CD4-positive, CD25-positive, alpha-beta regulatory T cell (primary cell): ENCODE data around the gene AAK1. TPM values are rescaled to one million over a fixed set of nuclear protein-coding genes. Genes with fewer than 3 reads are reported as not detected.
"Not testable (repeated sequence)": the region's sequence is repeated elsewhere in the genome, so short reads cannot be mapped to it uniquely, and the experiment has no call there.

Source experiments
- ATAC-seq, 2 donors: fragments of 150-1000 bp; cut with Tn5 transposase; one replicate each; pipeline ENCODE4 v1.10.0; 2021; ENCODE audit warnings: low read depth in 2 of 2, moderate number of reproducible peaks in 2 of 2, moderate library complexity in 1 of 2
- DNase-seq, 3 donors: peaks; one replicate each; pipeline versions ENCODE4 v3.0.0 to v3.0.0-alpha.2; 2012 to 2022; ENCODE audit warnings: mixed read lengths in 1 of 3
- H3K27ac ChIP-seq: one replicate; pipeline ENCODE4 v1.7.0; 2013; ENCODE audit warnings: mild to moderate bottlenecking, low read length; ENCODE audit not compliant: insufficient read depth, poor library complexity, severe bottlenecking
- H3K27me3 ChIP-seq: one replicate; pipeline ENCODE4 v1.7.0; 2013; ENCODE audit warnings: low read length; ENCODE audit not compliant: control insufficient read depth, insufficient read depth
- H3K36me3 ChIP-seq: one replicate; pipeline ENCODE4 v1.7.0; 2013; ENCODE audit warnings: mild to moderate bottlenecking, low read length, moderate library complexity; ENCODE audit not compliant: control insufficient read depth, insufficient read depth
- H3K4me1 ChIP-seq: 2 replicates; pipeline ENCODE4 v1.7.0; 2013; ENCODE audit warnings: mild to moderate bottlenecking, low read length; ENCODE audit not compliant: insufficient read depth, control insufficient read depth, poor library complexity, severe bottlenecking
- H3K4me3 ChIP-seq: one replicate; pipeline ENCODE4 v1.7.0; 2013; ENCODE audit warnings: low read depth, mild to moderate bottlenecking, low read length, moderate library complexity
- H3K9me3 ChIP-seq, 2 experiments: 1 replicate in 1 of 2; 2 replicates in 1 of 2; pipeline ENCODE4 v1.7.0; 2013; ENCODE audit warnings: low read length in 2 of 2, mild to moderate bottlenecking in 1 of 2, moderate library complexity in 1 of 2; ENCODE audit not compliant: control insufficient read depth in 2 of 2
- H3K27ac Mint-ChIP-seq, 3 donors: one replicate each; pipeline ENCODE4 v1.8.0; 2020 to 2022; ENCODE audit warnings: mild to moderate bottlenecking in 3 of 3, mixed read lengths in 3 of 3, moderate library complexity in 2 of 3
- H3K27me3 Mint-ChIP-seq: one replicate; pipeline ENCODE4 v1.8.0; 2022; ENCODE audit warnings: mild to moderate bottlenecking, mixed read lengths
- H3K36me3 Mint-ChIP-seq: one replicate; pipeline ENCODE4 v1.8.0; 2020; ENCODE audit warnings: mixed read lengths
- H3K4me1 Mint-ChIP-seq, 4 donors: one replicate each; pipeline ENCODE4 v1.8.0; 2020 to 2022; ENCODE audit warnings: mixed read lengths in 4 of 4, mild to moderate bottlenecking in 1 of 4
- H3K4me3 Mint-ChIP-seq, 4 donors: one replicate each; pipeline ENCODE4 v1.8.0; 2020 to 2022; ENCODE audit warnings: mild to moderate bottlenecking in 4 of 4, mixed read lengths in 4 of 4, moderate library complexity in 3 of 4
- H3K9me3 Mint-ChIP-seq, 7 donors: one replicate each; pipeline ENCODE4 v1.8.0; 2020 to 2022; ENCODE audit warnings: mixed read lengths in 7 of 7, mild to moderate bottlenecking in 3 of 7, moderate library complexity in 2 of 7
- polyA plus RNA-seq, 4 donors: library from polyadenylated mRNA; unstranded; fragments of 300-500 nt; fragmentation: Illumina TruSeq; gene quantifications; one replicate each; pipeline ENCODE4 v1.2.3, GENCODE V29; 2021
- total RNA-seq: library from RNA; stranded (reverse); gene quantifications from one replicate; pipeline ENCODE4 v1.2.3, GENCODE V29; 2022

The AAK1 gene
- total and polyA plus RNA-seq, 5 donors from 2014 or later, result 70.7 to 258 (median 73.7) TPM

DNA sequence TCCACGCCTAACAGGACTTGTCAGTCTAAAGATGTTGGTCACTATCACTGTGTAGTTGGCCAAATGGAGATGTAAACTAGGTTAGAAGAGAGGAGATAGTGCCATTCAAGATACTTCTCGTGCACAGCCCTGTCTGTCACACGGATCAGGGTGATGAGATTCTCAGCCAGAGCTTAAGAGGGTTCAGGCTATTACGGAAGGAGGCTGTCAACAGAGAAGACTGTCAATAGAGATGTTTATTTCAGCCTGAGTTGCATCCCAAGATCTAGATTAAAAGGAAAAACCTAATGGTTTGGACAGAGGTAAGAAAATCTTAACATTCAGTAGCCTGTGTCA lies 83.4 kb downstream of the AAK1 start:
- no peaks in the 10 kb centered on the region for H3K9me3 Mint-ChIP-seq
- no peak for ATAC-seq
- H3K27me3 ChIP-seq, result no peaks in the 10 kb centered on the region
- peak overlapping the region in 2 of 3 donors; percentile 18 to 62 for H3K27ac Mint-ChIP-seq
- peaks cover 61% of the 10 kb centered on the region for H3K4me1 ChIP-seq
- peaks cover 49 to 95% (median 60%) of the 10 kb centered on the region in 4 donors for H3K4me1 Mint-ChIP-seq
- H3K27ac ChIP-seq, result peak overlapping the region; percentile 24
- DNase-seq, result no peak
- no peaks in the 10 kb centered on the region for H3K27me3 Mint-ChIP-seq
- H3K36me3 Mint-ChIP-seq, result peaks cover 13% of the 10 kb centered on the region
- no peaks in the 10 kb centered on the region for H3K9me3 ChIP-seq
- H3K36me3 ChIP-seq, result peaks cover 4% of the 10 kb centered on the region
- H3K4me3 ChIP-seq, result no peak overlapping the region
- H3K4me3 Mint-ChIP-seq, result peak overlapping the region in 2 of 4 donors; percentile 22 to 52

GRCh38 chr2:69559442-69560146 lies 83.9 kb downstream of the AAK1 start:
- H3K9me3 ChIP-seq, result no peaks in the 10 kb centered on the region
- H3K4me1 ChIP-seq, result peaks cover 61% of the 10 kb centered on the region
- DNase-seq, result peak in 1 of 3 donors; percentile 57
- peaks cover 49 to 95% (median 60%) of the 10 kb centered on the region in 4 donors for H3K4me1 Mint-ChIP-seq
- H3K27me3 Mint-ChIP-seq, result no peaks in the 10 kb centered on the region
- no peaks in the 10 kb centered on the region for H3K27me3 ChIP-seq
- peak; percentile 35 to 54 for ATAC-seq
- H3K27ac ChIP-seq, result no peak overlapping the region
- H3K4me3 Mint-ChIP-seq, result peak overlapping the region in 3 of 4 donors; percentile 11 to 52 (median 22)
- peaks cover 13% of the 10 kb centered on the region for H3K36me3 Mint-ChIP-seq
- H3K4me3 ChIP-seq, result no peak overlapping the region
- H3K9me3 Mint-ChIP-seq, result no peaks in the 10 kb centered on the region
- peak overlapping the region in 2 of 3 donors; percentile 18 to 62 for H3K27ac Mint-ChIP-seq
- H3K36me3 ChIP-seq, result peaks cover 9% of the 10 kb centered on the region

DNA sequence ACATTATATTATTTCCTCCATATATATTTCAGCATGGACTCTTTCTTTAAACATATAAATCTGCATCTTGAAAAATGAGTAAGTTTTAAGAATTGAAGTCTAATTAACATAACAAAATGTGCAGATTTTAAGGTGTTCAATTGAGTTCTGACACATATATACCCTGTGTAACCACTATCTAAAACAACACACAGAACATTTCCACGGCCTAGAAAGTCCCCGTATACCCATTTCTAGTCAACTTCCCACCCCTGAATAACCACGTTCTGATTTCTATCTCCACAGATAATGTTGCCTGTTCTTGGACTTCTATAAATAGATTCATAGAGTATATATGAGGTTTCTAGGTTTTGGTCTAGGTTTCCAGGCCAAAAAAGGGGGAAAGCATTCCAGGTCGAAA lies 87.5 kb downstream of the AAK1 start:
- H3K9me3 ChIP-seq, result no peaks in the 10 kb centered on the region
- DNase-seq, result no peak
- no peak for ATAC-seq
- H3K4me1 Mint-ChIP-seq, result peaks cover 43 to 86% (median 61%) of the 10 kb centered on the region in 4 donors
- no peaks in the 10 kb centered on the region for H3K27me3 ChIP-seq
- H3K27ac Mint-ChIP-seq, result peak overlapping the region; percentile 5 to 71 (median 61)
- peak overlapping the region in 2 of 4 donors; percentile 18 to 19 for H3K4me3 Mint-ChIP-seq
- peak overlapping the region; percentile 2 for H3K4me3 ChIP-seq
- peaks cover 46% of the 10 kb centered on the region for H3K4me1 ChIP-seq
- H3K36me3 Mint-ChIP-seq, result peaks cover 31% of the 10 kb centered on the region
- peak overlapping the region; percentile 39 for H3K27ac ChIP-seq
- peaks cover 0 to 2% (median 0%) of the 10 kb centered on the region in 7 donors for H3K9me3 Mint-ChIP-seq
- no peaks in the 10 kb centered on the region for H3K27me3 Mint-ChIP-seq
- H3K36me3 ChIP-seq, result peaks cover 21% of the 10 kb centered on the region

DNA sequence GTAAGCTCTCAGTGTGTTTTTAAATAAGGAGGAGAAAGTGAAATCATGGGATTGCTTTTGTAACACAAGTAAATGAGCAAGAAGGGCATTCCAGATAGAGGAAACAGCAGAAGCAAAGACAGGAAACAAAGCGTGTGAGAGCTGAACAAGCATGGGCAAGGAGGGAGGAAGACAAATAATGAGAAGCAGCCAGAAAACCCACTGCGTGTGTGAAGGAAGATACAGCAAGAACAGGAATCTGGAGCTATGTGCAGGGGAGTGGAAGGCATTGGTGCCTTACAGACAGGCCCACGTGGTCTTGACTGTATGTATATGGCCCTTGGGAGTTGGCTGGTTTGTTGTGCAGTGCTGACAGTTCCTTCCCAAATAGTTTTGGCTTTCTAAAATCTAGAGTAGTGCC lies 88.6 kb downstream of the AAK1 start:
- H3K27ac Mint-ChIP-seq, result peak overlapping the region; percentile 72 to 97 (median 75)
- peaks cover 35% of the 10 kb centered on the region for H3K36me3 Mint-ChIP-seq
- Histone ChIP-seq H3K9me3 (no peaks in the 10 kb centered on the region), H3K4me3 (peak overlapping the region; percentile 53), H3K27me3 (no peaks in the 10 kb centered on the region), H3K4me1 (peaks cover 36% of the 10 kb centered on the region), H3K27ac (peak overlapping the region; percentile 43), H3K36me3 (peaks cover 21% of the 10 kb centered on the region)
- DNase-seq (peak in 1 of 3 donors; percentile 38), ATAC-seq (peak; percentile 30 to 38)
- peak overlapping the region; percentile 24 to 54 (median 33) for H3K4me3 Mint-ChIP-seq
- no peaks in the 10 kb centered on the region for H3K27me3 Mint-ChIP-seq
- H3K4me1 Mint-ChIP-seq, result peaks cover 46 to 83% (median 58%) of the 10 kb centered on the region in 4 donors
- H3K9me3 Mint-ChIP-seq, result peaks cover 0 to 2% (median 0%) of the 10 kb centered on the region in 7 donors

DNA sequence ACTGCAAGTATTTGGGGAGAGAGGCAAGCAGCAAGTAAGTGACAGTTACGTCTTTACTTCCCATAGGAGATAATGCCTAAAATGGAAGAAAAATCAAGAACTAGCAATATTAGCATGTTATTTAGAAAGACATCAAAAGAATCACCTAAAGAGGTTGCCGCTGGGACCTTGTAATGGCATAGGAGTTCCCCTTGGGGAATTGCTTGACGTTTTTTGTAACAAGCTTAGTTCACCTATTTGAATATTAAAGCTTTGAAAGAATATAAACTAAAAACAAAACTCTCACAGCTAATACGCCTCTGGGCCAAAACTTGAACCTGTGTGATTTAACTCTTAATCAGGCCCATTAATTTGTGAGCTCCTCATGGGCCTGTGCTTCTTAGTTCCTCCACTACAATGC lies 89.0 kb downstream of the AAK1 start:
- H3K9me3 ChIP-seq, result no peaks in the 10 kb centered on the region
- DNase-seq (no peak), ATAC-seq (no peak)
- H3K27ac ChIP-seq, result peak overlapping the region; percentile 43
- H3K27me3 ChIP-seq, result no peaks in the 10 kb centered on the region
- H3K36me3 ChIP-seq, result peaks cover 21% of the 10 kb centered on the region
- H3K4me3 ChIP-seq, result peak overlapping the region; percentile 53
- Mint-ChIP-seq H3K4me1 (peaks cover 45 to 83% (median 56%) of the 10 kb centered on the region in 4 donors), H3K36me3 (peaks cover 37% of the 10 kb centered on the region), H3K27me3 (no peaks in the 10 kb centered on the region), H3K4me3 (peak overlapping the region; percentile 24 to 54 (median 33)), H3K9me3 (peaks cover 0 to 2% (median 0%) of the 10 kb centered on the region in 7 donors), H3K27ac (peak overlapping the region; percentile 72 to 97 (median 75))
- peaks cover 32% of the 10 kb centered on the region for H3K4me1 ChIP-seq

DNA sequence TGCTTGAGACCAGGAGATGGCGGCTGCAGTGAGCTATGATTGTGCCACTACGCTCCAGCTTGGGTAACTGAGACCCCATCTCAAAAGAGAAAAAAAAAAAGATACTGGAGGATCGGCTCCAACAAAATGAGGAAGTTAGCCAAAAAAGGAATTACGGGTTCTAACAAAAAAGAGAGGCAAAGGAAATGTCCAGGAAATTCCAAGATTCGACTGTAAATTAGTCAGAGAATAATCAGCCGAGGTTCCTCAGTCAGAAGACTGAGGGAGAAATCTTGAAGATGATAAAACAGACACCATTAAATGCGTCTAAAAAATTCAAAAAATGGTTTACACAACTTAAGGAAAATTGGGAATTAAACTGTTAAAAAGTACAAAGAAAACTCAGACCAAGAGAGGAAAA lies 89.5 kb downstream of the AAK1 start:
- DNase-seq, result no peak
- Mint-ChIP-seq H3K36me3 (peaks cover 40% of the 10 kb centered on the region), H3K4me1 (peaks cover 44 to 81% (median 59%) of the 10 kb centered on the region in 4 donors), H3K4me3 (no peak overlapping the region), H3K27me3 (no peaks in the 10 kb centered on the region), H3K9me3 (peaks cover 0 to 2% (median 0%) of the 10 kb centered on the region in 7 donors), H3K27ac (peak overlapping the region in 1 of 3 donors; percentile 95)
- H3K36me3 ChIP-seq, result peaks cover 21% of the 10 kb centered on the region
- H3K4me3 ChIP-seq, result no peak overlapping the region
- H3K4me1 ChIP-seq, result peaks cover 26% of the 10 kb centered on the region
- no peak for ATAC-seq
- H3K9me3 ChIP-seq, result no peaks in the 10 kb centered on the region
- H3K27me3 ChIP-seq, result no peaks in the 10 kb centered on the region
- no peak overlapping the region for H3K27ac ChIP-seq

DNA sequence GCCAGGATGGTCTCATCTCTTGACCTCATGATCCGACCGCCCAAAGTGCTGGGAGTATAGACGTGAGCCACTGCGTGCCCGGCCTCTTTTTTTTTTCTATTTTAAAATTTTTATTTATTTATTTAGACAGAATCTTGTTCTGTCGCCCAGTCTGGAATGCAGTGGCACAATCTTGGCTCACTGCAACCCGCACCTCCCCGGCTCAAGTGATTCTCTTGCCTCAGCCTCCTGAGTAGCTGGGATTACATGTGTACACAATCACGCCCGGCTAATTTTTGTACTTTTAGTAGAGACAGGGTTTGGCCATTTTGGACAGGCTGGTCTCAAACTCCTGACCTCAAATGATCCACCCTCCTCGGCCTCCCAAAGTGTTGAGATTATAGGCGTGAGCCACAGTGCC lies 93.0 kb downstream of the AAK1 start:
- H3K4me3 Mint-ChIP-seq, H3K4me1 ChIP-seq, ATAC-seq, H3K27me3 ChIP-seq, H3K4me3 ChIP-seq, H3K9me3 ChIP-seq, DNase-seq, H3K27me3 Mint-ChIP-seq, H3K27ac ChIP-seq, H3K9me3 Mint-ChIP-seq: not testable (repeated sequence)
- peaks cover 51% of the 10 kb centered on the region for H3K36me3 Mint-ChIP-seq
- peaks cover 23% of the 10 kb centered on the region for H3K36me3 ChIP-seq
- peak overlapping the region in 1 of 3 donors; percentile 23 for H3K27ac Mint-ChIP-seq
- peaks cover 44 to 77% (median 65%) of the 10 kb centered on the region in 4 donors for H3K4me1 Mint-ChIP-seq
